ENCODE measurements around the gene TLL1. TPM values are rescaled to one million over a fixed set of nuclear protein-coding genes. Genes with fewer than 3 reads are reported as not detected.

Gene TLL1
- total and polyA plus RNA-seq, 2 donors (not counting 3 experiments of a cell fraction or from before 2014, with no cell fraction given), result 0.41 to 1.4 TPM

- no peaks in the 10 kb centered on the region for H3K79me2 ChIP-seq (ENCODE audit: control insufficient read depth, insufficient read depth, low read length)
- H3K9me3 ChIP-seq (replicated peaks; ENCODE audit: control insufficient read depth, insufficient read depth, low read length), result no peaks in the 10 kb centered on the region
- DNase-seq (ENCODE audit: low read depth, low spot score) (no peak), FAIRE-seq (no peak)
- H3K27me3 ChIP-seq (ENCODE audit: control insufficient read depth in 2 of 2, insufficient read depth in 2 of 2, low read length in 2 of 2), result no peaks in the 10 kb centered on the region
- dilution Hi-C loops (cut with MboI; ENCODE audit: extremely low pct_ligation_motif_present, low sequenced_read_pairs) (no loop called here), intact Hi-C loops (cut with micrococcal nuclease) (no loop called here)
- H4K20me1 ChIP-seq (replicated peaks; ENCODE audit: control insufficient read depth, extremely low read depth, insufficient read depth, low read length), result no peaks in the 10 kb centered on the region
- TF ChIP-seq POLR2A (IDR thresholded peaks at IDR 0.05; ENCODE audit: low read depth, low read length) (no peak), JUN (IDR thresholded peaks at IDR 0.05; ENCODE audit: borderline replicate concordance, insufficient read depth, insufficient read length, low read depth) (no peak), POLR2AphosphoS5 (IDR thresholded peaks at IDR 0.05; ENCODE audit: insufficient read depth, low read depth, low read length) (no peak), GATA2 (IDR thresholded peaks at IDR 0.05; ENCODE audit: insufficient read depth, insufficient read length, low read depth, low read length) (no peak), EZH2 (IDR thresholded peaks at IDR 0.05; ENCODE audit: borderline replicate concordance, low read depth, low read length, severe bottlenecking) (no peak), CTCF (IDR thresholded peaks at IDR 0.05; ENCODE audit: extremely low read depth in 1 of 2, insufficient read depth in 1 of 2, low read depth in 1 of 2, low read length in 2 of 2) (no peak), MAX (IDR thresholded peaks at IDR 0.05; ENCODE audit: insufficient read depth, insufficient read length) (no peak), FOS (IDR thresholded peaks at IDR 0.05; ENCODE audit: borderline replicate concordance, insufficient read depth, low read length) (no peak), MYC (IDR thresholded peaks at IDR 0.05; ENCODE audit: low read depth, low read length) (no peak)
- no peaks in the 10 kb centered on the region for H3K36me3 ChIP-seq (ENCODE audit: control insufficient read depth in 2 of 2, extremely low read depth in 1 of 2, insufficient read depth in 2 of 2, low read length in 2 of 2)
- H3K9ac ChIP-seq (replicated peaks; ENCODE audit: extremely low read depth, insufficient read depth, low read length), result no peak overlapping the region
- H3K4me3 ChIP-seq (replicated peaks in 1 of 3; ENCODE audit: insufficient read depth in 1 of 3, low read depth in 1 of 3, low read length in 3 of 3), result no peak overlapping the region
- H3K9me1 ChIP-seq (replicated peaks; ENCODE audit: control insufficient read depth, extremely low read depth, insufficient read depth, low read length), result no peaks in the 10 kb centered on the region
- CTCF ChIA-PET, result no interaction called here
- POLR2A ChIA-PET, result no interaction called here
- no peak overlapping the region for H3K27ac ChIP-seq (ENCODE audit: insufficient read depth, low read depth, low read length)
- no peaks in the 10 kb centered on the region for H3K4me1 ChIP-seq (ENCODE audit: control insufficient read depth, extremely low read depth, insufficient read depth, low read length)
- BruUV-seq (replicated peaks), result no TSS peak
- H2AFZ ChIP-seq (ENCODE audit: low read depth, low read length), result no peak overlapping the region
- no peak overlapping the region for H3K4me2 ChIP-seq (ENCODE audit: insufficient read depth, low read length)
These were observed 93.8 kb downstream of the TLL1 start for GRCh38 chr4:165966833-165967232.

All from endothelial cell of umbilical vein (primary cell).